HFFc6 (cell line): ENCODE results near the gene CDH8. TPM values are rescaled to one million over a fixed set of nuclear protein-coding genes. Genes with fewer than 3 reads are reported as not detected.
"Not testable (repeated sequence)": the region's sequence is repeated elsewhere in the genome, so short reads cannot be mapped to it uniquely, and the experiment has no call there.

Experiments
- DNase-seq: peaks from one replicate; pipeline ENCODE4 v3.0.0-alpha.2; 2018
- H3K27ac Mint-ChIP-seq: 2 replicates; pipeline ENCODE4 v1.8.0; 2020; ENCODE audit warnings: mild to moderate bottlenecking, mixed read lengths
- H3K27me3 Mint-ChIP-seq: 2 replicates; pipeline ENCODE4 v1.8.0; 2021; ENCODE audit warnings: mild to moderate bottlenecking, moderate library complexity, mixed read lengths; ENCODE audit not compliant: insufficient read depth
- H3K36me3 Mint-ChIP-seq: 2 replicates; pipeline ENCODE4 v1.8.0; 2021; ENCODE audit warnings: low read depth, mixed read lengths
- H3K4me1 Mint-ChIP-seq: 2 replicates; pipeline ENCODE4 v1.8.0; 2020; ENCODE audit warnings: low read depth, mixed read lengths
- H3K4me3 Mint-ChIP-seq: 2 replicates; pipeline ENCODE4 v1.8.0; 2020; ENCODE audit warnings: mild to moderate bottlenecking, moderate library complexity, mixed read lengths
- H3K9me3 Mint-ChIP-seq: 2 replicates; pipeline ENCODE4 v1.8.0; 2020; ENCODE audit warnings: mild to moderate bottlenecking, mixed read lengths
- total RNA-seq, 6 experiments: library from RNA; stranded (reverse); fragmentation: NEBNext Ultra II Directional; extraction: Animal tissue kit (Norgen Biotek cat#: 25700); gene quantifications; 2 replicates in 1 of 6; 3 replicates in 5 of 6; pipeline ENCODE4 v1.2.3, GENCODE V29; 2021
- TF ChIP-seq, protein P1 (sequence below): fragments of 200-600 bp; sonication (generic); IDR thresholded peaks from 2 replicates; pipeline ENCODE4 v1.5.0; 2021; ENCODE audit warnings: antibody characterized with exemption, mild to moderate bottlenecking

The CDH8 gene
- total RNA-seq, 6 experiments from 2014 or later = not detected

DNA sequence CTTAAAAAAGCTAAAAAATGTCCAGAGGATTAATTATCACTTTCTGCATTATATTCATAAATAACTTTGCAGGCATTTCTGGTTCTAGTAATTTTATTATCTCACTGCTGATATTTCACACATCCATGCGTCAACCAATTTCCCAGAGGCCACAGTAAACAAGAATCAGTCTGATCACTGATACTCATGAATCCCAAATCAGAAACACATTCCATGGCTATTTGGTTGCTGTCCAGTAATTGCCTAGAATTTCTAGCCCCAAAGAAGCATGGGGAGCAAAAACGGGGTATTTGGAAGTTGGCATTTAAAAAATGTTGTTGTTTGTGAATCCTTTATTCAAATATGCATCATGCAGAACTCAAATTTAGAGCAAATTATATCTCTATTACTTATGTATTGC lies 244.8 kb downstream of the CDH8 start:
- H3K4me1 Mint-ChIP-seq = no peaks in the 10 kb centered on the region; the same call in 1 of the 2 replicates
- H3K9me3 Mint-ChIP-seq = peaks cover 18% of the 10 kb centered on the region
- H3K4me3 Mint-ChIP-seq = no peak overlapping the region
- TF ChIP-seq, protein P1, sequence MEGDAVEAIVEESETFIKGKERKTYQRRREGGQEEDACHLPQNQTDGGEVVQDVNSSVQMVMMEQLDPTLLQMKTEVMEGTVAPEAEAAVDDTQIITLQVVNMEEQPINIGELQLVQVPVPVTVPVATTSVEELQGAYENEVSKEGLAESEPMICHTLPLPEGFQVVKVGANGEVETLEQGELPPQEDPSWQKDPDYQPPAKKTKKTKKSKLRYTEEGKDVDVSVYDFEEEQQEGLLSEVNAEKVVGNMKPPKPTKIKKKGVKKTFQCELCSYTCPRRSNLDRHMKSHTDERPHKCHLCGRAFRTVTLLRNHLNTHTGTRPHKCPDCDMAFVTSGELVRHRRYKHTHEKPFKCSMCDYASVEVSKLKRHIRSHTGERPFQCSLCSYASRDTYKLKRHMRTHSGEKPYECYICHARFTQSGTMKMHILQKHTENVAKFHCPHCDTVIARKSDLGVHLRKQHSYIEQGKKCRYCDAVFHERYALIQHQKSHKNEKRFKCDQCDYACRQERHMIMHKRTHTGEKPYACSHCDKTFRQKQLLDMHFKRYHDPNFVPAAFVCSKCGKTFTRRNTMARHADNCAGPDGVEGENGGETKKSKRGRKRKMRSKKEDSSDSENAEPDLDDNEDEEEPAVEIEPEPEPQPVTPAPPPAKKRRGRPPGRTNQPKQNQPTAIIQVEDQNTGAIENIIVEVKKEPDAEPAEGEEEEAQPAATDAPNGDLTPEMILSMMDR = no peak
- DNase-seq = no peak
- H3K27ac Mint-ChIP-seq = no peak overlapping the region; the same call in 1 of the 2 replicates
- H3K27me3 Mint-ChIP-seq = no peaks in the 10 kb centered on the region; the same call in 1 of the 2 replicates
- no peaks in the 10 kb centered on the region for H3K36me3 Mint-ChIP-seq

- not testable (repeated sequence) for H3K4me1 Mint-ChIP-seq, DNase-seq, H3K36me3 Mint-ChIP-seq, H3K27me3 Mint-ChIP-seq, H3K27ac Mint-ChIP-seq, H3K4me3 Mint-ChIP-seq
- peaks cover 25% of the 10 kb centered on the region for H3K9me3 Mint-ChIP-seq
Measured at GRCh38 chr16:61781855-61782254, 254.4 kb downstream of the CDH8 start.

GRCh38 chr16:61780161-61780560 lies 256.1 kb downstream of the CDH8 start:
- no peak for DNase-seq
- Mint-ChIP-seq H3K27ac (no peak overlapping the region), H3K36me3 (no peaks in the 10 kb centered on the region), H3K9me3 (peaks cover 25% of the 10 kb centered on the region), H3K4me1 (no peaks in the 10 kb centered on the region), H3K27me3 (no peaks in the 10 kb centered on the region), H3K4me3 (no peak overlapping the region)
- TF ChIP-seq, protein P1 = no peak

DNA sequence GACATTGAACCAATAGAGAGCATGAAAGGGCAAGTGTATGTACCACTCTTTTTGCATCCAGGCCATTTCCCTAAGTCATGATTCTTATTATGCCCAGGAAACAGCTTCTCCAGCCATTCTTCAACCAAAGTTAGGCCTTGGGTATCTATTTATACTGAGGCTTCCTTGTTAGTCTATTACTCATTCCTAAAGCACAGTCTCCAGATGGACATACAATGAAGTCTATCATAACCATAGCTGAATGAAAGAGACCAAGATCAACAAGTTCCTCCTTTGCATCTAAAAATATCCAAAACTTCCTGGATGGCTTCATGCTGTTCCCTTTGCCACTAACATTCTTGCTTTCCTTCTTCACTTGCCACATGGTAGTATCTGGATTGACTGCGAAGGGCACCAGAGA lies 265.9 kb downstream of the CDH8 start:
- DNase-seq = no peak
- Mint-ChIP-seq H3K36me3 (no peaks in the 10 kb centered on the region), H3K4me3 (no peak overlapping the region), H3K4me1 (no peaks in the 10 kb centered on the region), H3K27me3 (no peaks in the 10 kb centered on the region), H3K27ac (no peak overlapping the region), H3K9me3 (peaks cover 24% of the 10 kb centered on the region)
- TF ChIP-seq, protein P1 = no peak

- H3K27ac Mint-ChIP-seq = no peak overlapping the region
- H3K4me3 Mint-ChIP-seq = no peak overlapping the region
- no peaks in the 10 kb centered on the region for H3K36me3 Mint-ChIP-seq
- H3K9me3 Mint-ChIP-seq = peaks cover 8% of the 10 kb centered on the region
- TF ChIP-seq, protein P1 = no peak
- no peak for DNase-seq
- no peaks in the 10 kb centered on the region for H3K27me3 Mint-ChIP-seq
- H3K4me1 Mint-ChIP-seq = no peaks in the 10 kb centered on the region
Measured at GRCh38 chr16:61763991-61764390, 272.2 kb downstream of the CDH8 start.

DNA sequence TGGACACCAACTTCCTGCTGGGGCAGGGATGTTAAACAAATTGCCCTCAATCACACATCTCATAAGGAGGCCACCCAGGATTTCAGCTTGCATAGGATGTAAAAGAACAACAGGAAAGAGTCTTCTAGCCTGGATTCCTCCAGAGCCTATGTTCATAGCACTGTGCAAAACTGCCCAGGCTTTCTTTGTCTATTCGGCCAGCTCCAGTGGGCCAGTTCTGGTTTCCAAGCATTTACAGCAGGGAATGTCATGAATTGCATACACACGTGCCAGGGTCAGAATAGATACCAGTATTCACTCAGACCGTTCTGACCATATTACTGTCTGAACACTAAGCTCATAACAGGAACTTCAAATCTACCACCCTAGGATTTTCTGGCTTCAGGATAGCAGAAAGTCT lies 273.2 kb downstream of the CDH8 start:
- Mint-ChIP-seq H3K9me3 (peaks cover 12% of the 10 kb centered on the region), H3K36me3 (no peaks in the 10 kb centered on the region), H3K27ac (no peak overlapping the region), H3K4me3 (no peak overlapping the region), H3K4me1 (no peaks in the 10 kb centered on the region), H3K27me3 (peaks cover 2% of the 10 kb centered on the region; the same call in 1 of the 2 replicates)
- TF ChIP-seq, protein P1 = no peak
- no peak for DNase-seq
